Activated CD8-positive, alpha-beta memory T cell treated with anti-CD3 and anti-CD28 coated beads, Interleukin-2, amount 10 ng/mL, durations not matched to agents 7 days and 5 days (primary cell): Measurements from ENCODE around the gene SOX21. TPM values are rescaled to one million over a fixed set of nuclear protein-coding genes. Genes with fewer than 3 reads are reported as not detected.
A peak's percentile ranks its signal among the peaks of the same experiment; 100 is the strongest.

ENCODE experiments used
- ATAC-seq: fragments of 150-1000 bp; cut with Tn5 transposase; one replicate; pipeline ENCODE4 v1.10.0; 2021; ENCODE audit warnings: moderate library complexity
- CTCF ChIA-PET: fragments of 350-600 bp; sonication (Branson Sonifier 250); formaldehyde crosslinking; loops from one replicate; lab custom pipeline; 2021; ENCODE audit warnings: antibody characterized with exemption; lab: Charles Lee
- DNase-seq: peaks from one replicate; pipeline ENCODE4 v3.0.0-alpha.2; 2020
- H3K27ac Mint-ChIP-seq: one replicate; pipeline ENCODE4 v1.8.0; 2021; ENCODE audit warnings: mild to moderate bottlenecking, mixed read lengths
- H3K27me3 Mint-ChIP-seq: one replicate; pipeline ENCODE4 v1.8.0; 2021; ENCODE audit warnings: mixed read lengths
- H3K36me3 Mint-ChIP-seq: one replicate; pipeline ENCODE4 v1.8.0; 2021; ENCODE audit warnings: mild to moderate bottlenecking, mixed read lengths
- H3K4me1 Mint-ChIP-seq: one replicate; pipeline ENCODE4 v1.8.0; 2021; ENCODE audit warnings: mixed read lengths
- H3K4me3 Mint-ChIP-seq: one replicate; pipeline ENCODE4 v1.8.0; 2021; ENCODE audit warnings: mild to moderate bottlenecking, moderate library complexity, mixed read lengths
- H3K9me3 Mint-ChIP-seq: one replicate; pipeline ENCODE4 v1.8.0; 2022; ENCODE audit warnings: low read depth, mixed read lengths
- total RNA-seq, 2 experiments: library from RNA; stranded (reverse); gene quantifications; one replicate each; pipeline ENCODE4 v1.2.3, GENCODE V29; 2021

The SOX21 gene
- total RNA-seq, 2 experiments from 2014 or later: not detected

GRCh38 chr13:94705081-94706030, 7.0 kb downstream of the SOX21 start:
- H3K36me3 Mint-ChIP-seq: peaks cover 2% of the 10 kb centered on the region
- H3K4me1 Mint-ChIP-seq: peaks cover 7% of the 10 kb centered on the region
- H3K4me3 Mint-ChIP-seq: no peak overlapping the region
- H3K9me3 Mint-ChIP-seq: no peaks in the 10 kb centered on the region
- peaks cover 98% of the 10 kb centered on the region for H3K27me3 Mint-ChIP-seq
- DNase-seq: no peak
- ATAC-seq: no peak
- H3K27ac Mint-ChIP-seq: no peak overlapping the region
- CTCF ChIA-PET: no interaction called here

- Mint-ChIP-seq H3K27ac (no peak overlapping the region), H3K4me1 (peaks cover 4% of the 10 kb centered on the region), H3K27me3 (peaks cover 99% of the 10 kb centered on the region), H3K4me3 (no peak overlapping the region), H3K9me3 (no peaks in the 10 kb centered on the region), H3K36me3 (peaks cover 2% of the 10 kb centered on the region)
- no peak for ATAC-seq
- CTCF ChIA-PET: no interaction called here
- DNase-seq: no peak
Observed at GRCh38 chr13:94704377-94705080, 7.8 kb downstream of the SOX21 start.

GRCh38 chr13:94703721-94704314, 8.5 kb downstream of the SOX21 start:
- Mint-ChIP-seq H3K4me3 (no peak overlapping the region), H3K27ac (peak overlapping the region; percentile 35), H3K4me1 (peaks cover 4% of the 10 kb centered on the region), H3K36me3 (peaks cover 2% of the 10 kb centered on the region), H3K27me3 (peaks cover 93% of the 10 kb centered on the region), H3K9me3 (no peaks in the 10 kb centered on the region)
- ATAC-seq (no peak), DNase-seq (no peak)
- CTCF ChIA-PET: no interaction called here

DNA sequence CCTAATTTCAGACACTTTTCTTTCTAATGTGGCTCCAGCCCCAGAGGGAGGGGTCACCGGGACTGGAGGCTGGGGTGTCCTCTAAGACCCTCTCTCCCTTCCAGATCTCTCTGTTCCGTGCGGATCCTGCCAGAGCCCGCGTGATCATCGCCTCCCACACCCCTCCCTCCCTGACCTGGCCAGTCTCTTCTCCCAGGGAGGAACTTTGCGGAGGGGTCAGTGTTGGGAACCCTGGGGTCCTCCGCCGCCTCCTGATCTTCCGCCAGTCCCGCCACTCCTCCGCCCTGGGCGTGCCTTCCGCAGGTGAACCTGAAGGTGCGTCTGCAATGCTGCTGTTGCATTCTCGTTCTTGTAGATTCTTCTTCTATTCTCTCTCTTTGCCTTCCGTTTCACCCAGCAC, 9.1 kb downstream of the SOX21 start:
- peaks cover 2% of the 10 kb centered on the region for H3K36me3 Mint-ChIP-seq
- CTCF ChIA-PET: no interaction called here
- H3K4me1 Mint-ChIP-seq: peaks cover 4% of the 10 kb centered on the region
- H3K9me3 Mint-ChIP-seq: no peaks in the 10 kb centered on the region
- no peak for ATAC-seq
- peak overlapping the region; percentile 35 for H3K27ac Mint-ChIP-seq
- H3K27me3 Mint-ChIP-seq: peaks cover 91% of the 10 kb centered on the region
- H3K4me3 Mint-ChIP-seq: no peak overlapping the region
- no peak for DNase-seq

- H3K36me3 Mint-ChIP-seq: no peaks in the 10 kb centered on the region
- CTCF ChIA-PET: no interaction called here
- no peak overlapping the region for H3K4me3 Mint-ChIP-seq
- H3K27ac Mint-ChIP-seq: no peak overlapping the region
- peaks cover under 1% of the 10 kb centered on the region for H3K4me1 Mint-ChIP-seq
- H3K9me3 Mint-ChIP-seq: no peaks in the 10 kb centered on the region
- ATAC-seq: no peak
- peaks cover 88% of the 10 kb centered on the region for H3K27me3 Mint-ChIP-seq
- DNase-seq: no peak
Observed at GRCh38 chr13:94702181-94703041, 9.9 kb downstream of the SOX21 start.

DNA sequence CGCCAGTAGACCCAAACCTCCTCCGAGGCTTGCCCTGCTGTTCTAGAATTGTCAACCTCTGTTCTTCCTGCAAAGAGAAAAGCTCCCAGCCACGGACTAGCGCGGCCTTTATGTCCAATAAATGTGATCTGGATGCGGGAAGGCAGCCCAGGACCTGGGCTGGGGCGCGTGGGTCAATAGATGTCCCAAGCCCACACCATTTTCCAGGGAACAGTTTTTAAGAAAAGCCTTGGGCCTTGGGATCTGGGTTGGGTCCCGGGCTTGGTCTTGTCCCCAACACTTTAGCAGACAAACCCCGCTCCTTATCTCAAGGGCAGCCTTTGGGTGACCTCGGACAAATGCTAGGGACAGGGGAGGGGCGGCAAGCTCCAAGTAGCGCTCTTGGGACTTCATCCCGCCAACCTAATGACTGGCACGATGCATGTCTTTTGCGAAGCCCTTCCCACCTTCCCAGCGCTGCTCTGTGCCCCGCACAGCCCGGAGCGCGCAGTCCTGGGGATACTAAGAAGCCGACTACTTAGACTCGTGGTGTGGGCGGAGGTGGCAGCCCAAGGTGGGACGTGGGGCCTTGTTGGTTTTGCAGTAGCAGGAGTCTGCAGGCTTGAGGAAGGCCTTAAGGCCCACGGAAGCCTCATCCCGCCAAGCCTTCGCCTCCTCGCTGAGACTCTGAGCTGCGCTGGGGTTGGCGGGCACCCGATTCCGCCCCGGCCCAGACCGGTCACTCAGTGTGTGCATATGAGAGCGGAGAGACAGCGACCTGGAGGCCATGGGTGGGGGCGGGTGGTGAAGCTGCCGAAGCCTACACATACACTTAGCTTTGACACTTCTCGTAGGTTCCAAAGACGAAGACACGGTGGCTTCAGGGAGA, 10.8 kb downstream of the SOX21 start:
- Mint-ChIP-seq H3K4me1 (no peaks in the 10 kb centered on the region), H3K27me3 (peaks cover 83% of the 10 kb centered on the region), H3K27ac (no peak overlapping the region), H3K36me3 (no peaks in the 10 kb centered on the region), H3K9me3 (no peaks in the 10 kb centered on the region), H3K4me3 (no peak overlapping the region)
- ATAC-seq (no peak), DNase-seq (no peak)
- CTCF ChIA-PET: no interaction called here

GRCh38 chr13:94700536-94700935, 11.8 kb downstream of the SOX21 start:
- ATAC-seq (no peak), DNase-seq (no peak)
- no peak overlapping the region for H3K4me3 Mint-ChIP-seq
- H3K9me3 Mint-ChIP-seq: no peaks in the 10 kb centered on the region
- CTCF ChIA-PET: no interaction called here
- H3K4me1 Mint-ChIP-seq: no peaks in the 10 kb centered on the region
- H3K27me3 Mint-ChIP-seq: peaks cover 79% of the 10 kb centered on the region
- H3K36me3 Mint-ChIP-seq: no peaks in the 10 kb centered on the region
- H3K27ac Mint-ChIP-seq: no peak overlapping the region

- ATAC-seq: no peak
- CTCF ChIA-PET: no interaction called here
- no peaks in the 10 kb centered on the region for H3K9me3 Mint-ChIP-seq
- H3K4me1 Mint-ChIP-seq: no peaks in the 10 kb centered on the region
- H3K4me3 Mint-ChIP-seq: no peak overlapping the region
- peaks cover 75% of the 10 kb centered on the region for H3K27me3 Mint-ChIP-seq
- DNase-seq: no peak
- H3K36me3 Mint-ChIP-seq: no peaks in the 10 kb centered on the region
- H3K27ac Mint-ChIP-seq: no peak overlapping the region
Observed at GRCh38 chr13:94700051-94700535, 12.3 kb downstream of the SOX21 start.

GRCh38 chr13:94696171-94696570, 16.2 kb downstream of the SOX21 start:
- Mint-ChIP-seq H3K9me3 (no peaks in the 10 kb centered on the region), H3K4me3 (no peak overlapping the region), H3K36me3 (no peaks in the 10 kb centered on the region), H3K27ac (no peak overlapping the region), H3K27me3 (peaks cover 42% of the 10 kb centered on the region), H3K4me1 (no peaks in the 10 kb centered on the region)
- ATAC-seq (no peak), DNase-seq (no peak)
- CTCF ChIA-PET: interaction anchor here (1.1 to 1.4 kb wide), 2 partner anchors 21 to 75 kb away, joined by 3 read pairs; no protein-coding TSS in a partner anchor

- Mint-ChIP-seq H3K27ac (no peak overlapping the region), H3K36me3 (no peaks in the 10 kb centered on the region), H3K27me3 (peaks cover 19% of the 10 kb centered on the region), H3K4me3 (no peak overlapping the region), H3K9me3 (no peaks in the 10 kb centered on the region), H3K4me1 (no peaks in the 10 kb centered on the region)
- DNase-seq: no peak
- ATAC-seq: no peak
- CTCF ChIA-PET: no interaction called here
Observed at GRCh38 chr13:94692030-94692429, 20.3 kb downstream of the SOX21 start.

DNA sequence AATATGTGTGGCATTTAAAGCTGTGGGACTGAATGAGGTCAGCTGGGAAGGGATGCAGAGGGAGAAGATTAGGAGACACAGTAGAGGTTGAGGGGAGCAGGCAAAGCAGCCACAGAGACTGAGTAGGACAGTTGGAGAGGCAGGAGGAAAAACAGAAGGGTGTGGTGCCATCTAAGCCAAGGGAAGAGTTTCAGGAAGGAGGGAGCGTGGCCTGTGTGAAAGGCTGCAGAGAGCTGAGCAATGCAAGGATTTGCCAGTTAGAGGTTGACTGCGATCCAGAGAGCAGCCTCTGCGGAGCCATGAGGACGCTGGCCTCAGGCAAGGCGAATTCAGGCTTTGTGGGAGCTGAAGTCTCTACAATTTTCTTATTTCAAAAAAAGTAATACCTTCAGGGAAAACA, 28.9 kb downstream of the SOX21 start:
- CTCF ChIA-PET: no interaction called here
- H3K4me3 Mint-ChIP-seq: no peak overlapping the region
- ATAC-seq: no peak
- H3K27me3 Mint-ChIP-seq: peaks cover 32% of the 10 kb centered on the region
- no peaks in the 10 kb centered on the region for H3K36me3 Mint-ChIP-seq
- H3K4me1 Mint-ChIP-seq: no peaks in the 10 kb centered on the region
- no peaks in the 10 kb centered on the region for H3K9me3 Mint-ChIP-seq
- no peak for DNase-seq
- H3K27ac Mint-ChIP-seq: no peak overlapping the region

GRCh38 chr13:94682229-94682628, 30.1 kb downstream of the SOX21 start:
- H3K27ac Mint-ChIP-seq: no peak overlapping the region
- H3K27me3 Mint-ChIP-seq: peaks cover 35% of the 10 kb centered on the region
- ATAC-seq (no peak), DNase-seq (no peak)
- no peaks in the 10 kb centered on the region for H3K36me3 Mint-ChIP-seq
- CTCF ChIA-PET: no interaction called here
- no peaks in the 10 kb centered on the region for H3K4me1 Mint-ChIP-seq
- no peak overlapping the region for H3K4me3 Mint-ChIP-seq
- no peaks in the 10 kb centered on the region for H3K9me3 Mint-ChIP-seq
